Kidney epithelial cell (primary cell): ENCODE results near the gene ATP11C. TPM values are rescaled to one million over a fixed set of nuclear protein-coding genes. Genes with fewer than 3 reads are reported as not detected.
"Not testable (repeated sequence)": the region's sequence is repeated elsewhere in the genome, so short reads cannot be mapped to it uniquely, and the experiment has no call there.

ENCODE experiments used
- DNase-seq: peaks from one replicate; pipeline ENCODE4 v3.0.0-alpha.2; 2010; ENCODE audit warnings: low read depth
- H3K27me3 ChIP-seq: 2 replicates; pipeline ENCODE4 v1.6.0; 2011; ENCODE audit warnings: low read length; ENCODE audit not compliant: control insufficient read depth, insufficient read depth
- H3K36me3 ChIP-seq: 2 replicates; pipeline ENCODE4 v1.5.1; 2011; ENCODE audit warnings: low read length; ENCODE audit not compliant: control insufficient read depth, insufficient read depth
- H3K4me3 ChIP-seq: 2 replicates; pipeline ENCODE4 v1.5.1; 2011; ENCODE audit warnings: low read depth, mild to moderate bottlenecking, control low read depth, low read length
- total RNA-seq: library from RNA; depleted of rRNA; stranded (reverse); fragments of >200 nt; gene quantifications from 2 replicates; pipeline ENCODE4 v1.2.3, GENCODE V29; 2015
- TF ChIP-seq, protein P1 (sequence below): IDR thresholded peaks from 2 replicates; pipeline ENCODE4 v1.5.1; 2011; ENCODE audit warnings: mild to moderate bottlenecking, moderate library complexity, low read length, control low read depth, inconsistent platforms; ENCODE audit not compliant: insufficient read depth, poor library complexity, severe bottlenecking

The ATP11C gene
- total RNA-seq, 1 donor from 2014 or later: 32.4 TPM

DNA sequence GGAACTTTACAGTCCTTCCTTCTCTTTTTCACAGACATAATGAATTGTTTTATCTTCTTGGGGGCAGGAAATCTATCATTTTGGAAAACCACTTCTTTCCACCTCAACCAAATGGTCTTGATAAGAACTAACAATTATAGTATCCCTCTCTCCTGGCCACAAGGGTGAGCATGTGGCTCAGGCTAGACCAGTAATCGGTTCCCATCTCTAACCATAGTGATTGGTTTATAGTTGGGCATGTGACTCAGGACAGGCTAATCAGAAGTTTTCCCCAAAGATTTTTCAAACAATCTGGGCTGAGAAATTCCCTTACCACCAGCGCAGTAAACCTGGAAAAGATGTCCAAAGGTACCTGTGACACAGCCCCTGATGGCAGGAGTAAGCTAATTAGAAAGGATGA, 36.4 kb upstream of the ATP11C start:
- no peaks in the 10 kb centered on the region for H3K36me3 ChIP-seq
- TF ChIP-seq, protein P1, sequence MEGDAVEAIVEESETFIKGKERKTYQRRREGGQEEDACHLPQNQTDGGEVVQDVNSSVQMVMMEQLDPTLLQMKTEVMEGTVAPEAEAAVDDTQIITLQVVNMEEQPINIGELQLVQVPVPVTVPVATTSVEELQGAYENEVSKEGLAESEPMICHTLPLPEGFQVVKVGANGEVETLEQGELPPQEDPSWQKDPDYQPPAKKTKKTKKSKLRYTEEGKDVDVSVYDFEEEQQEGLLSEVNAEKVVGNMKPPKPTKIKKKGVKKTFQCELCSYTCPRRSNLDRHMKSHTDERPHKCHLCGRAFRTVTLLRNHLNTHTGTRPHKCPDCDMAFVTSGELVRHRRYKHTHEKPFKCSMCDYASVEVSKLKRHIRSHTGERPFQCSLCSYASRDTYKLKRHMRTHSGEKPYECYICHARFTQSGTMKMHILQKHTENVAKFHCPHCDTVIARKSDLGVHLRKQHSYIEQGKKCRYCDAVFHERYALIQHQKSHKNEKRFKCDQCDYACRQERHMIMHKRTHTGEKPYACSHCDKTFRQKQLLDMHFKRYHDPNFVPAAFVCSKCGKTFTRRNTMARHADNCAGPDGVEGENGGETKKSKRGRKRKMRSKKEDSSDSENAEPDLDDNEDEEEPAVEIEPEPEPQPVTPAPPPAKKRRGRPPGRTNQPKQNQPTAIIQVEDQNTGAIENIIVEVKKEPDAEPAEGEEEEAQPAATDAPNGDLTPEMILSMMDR: no peak
- no peak for DNase-seq
- H3K4me3 ChIP-seq: no peak overlapping the region
- no peaks in the 10 kb centered on the region for H3K27me3 ChIP-seq

DNA sequence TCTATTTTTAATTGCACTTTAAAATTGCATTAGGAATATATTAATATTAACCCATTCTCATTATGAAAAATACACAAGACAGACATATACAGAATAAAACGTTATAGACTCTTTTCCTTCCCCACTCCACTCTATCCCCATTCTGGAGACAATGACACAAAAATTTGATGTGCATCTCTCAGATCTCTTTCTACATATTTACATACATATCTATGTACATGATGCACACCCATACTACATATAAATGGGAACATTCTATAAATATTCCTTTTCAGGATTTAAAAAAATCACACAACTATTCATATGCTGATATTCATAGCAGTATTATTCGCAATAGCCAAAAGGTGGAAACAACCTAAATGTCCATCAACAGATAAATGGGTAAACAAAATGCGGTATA, 34.9 kb upstream of the ATP11C start:
- DNase-seq: no peak
- TF ChIP-seq, protein P1: no peak

DNA sequence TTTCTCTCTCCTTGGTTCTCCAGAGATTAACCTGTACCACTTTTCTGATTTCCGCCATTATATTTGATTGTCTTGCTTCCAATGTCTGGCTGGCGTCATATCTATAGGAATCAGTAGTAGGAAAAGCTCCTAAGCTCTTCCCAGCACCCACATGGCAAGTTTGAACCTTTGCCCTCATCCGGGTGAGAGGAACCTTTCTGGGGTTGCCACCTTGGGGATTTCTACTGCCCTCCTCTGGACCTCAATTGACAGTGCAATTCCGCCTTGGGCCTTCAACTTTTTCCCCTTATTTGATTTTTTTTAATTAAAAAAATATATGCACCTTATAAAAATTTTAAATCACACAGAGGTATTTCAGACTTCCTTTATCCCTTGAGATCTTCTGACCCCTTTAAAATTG, 34.4 kb upstream of the ATP11C start:
- Histone ChIP-seq H3K4me3 (no peak overlapping the region), H3K27me3 (no peaks in the 10 kb centered on the region), H3K36me3 (no peaks in the 10 kb centered on the region)
- no peak for DNase-seq
- TF ChIP-seq, protein P1: peak; percentile 6

More for the DNA sequence above, 34.9 kb upstream of the ATP11C start:
- no peak overlapping the region for H3K4me3 ChIP-seq
- no peaks in the 10 kb centered on the region for H3K36me3 ChIP-seq
- no peaks in the 10 kb centered on the region for H3K27me3 ChIP-seq

DNA sequence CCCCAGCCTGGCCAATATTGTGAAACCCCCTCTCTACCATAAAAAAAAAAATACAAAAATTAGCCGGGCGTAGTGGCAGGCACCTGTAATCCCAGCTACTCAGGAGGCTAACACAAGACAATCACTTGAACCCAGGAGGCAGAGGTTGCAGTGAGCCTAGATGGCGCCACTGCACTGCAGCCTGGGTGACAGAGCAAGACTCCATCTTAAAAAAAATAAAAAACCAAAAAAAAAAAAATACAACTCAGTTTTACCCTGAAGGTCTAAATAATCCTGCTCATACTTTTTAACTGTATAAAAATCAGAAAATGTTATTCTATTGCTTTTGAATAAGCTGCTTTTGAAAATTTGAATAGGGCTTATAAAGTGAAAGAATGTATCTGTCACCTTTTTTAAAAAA, 33.3 kb upstream of the ATP11C start:
- H3K36me3 ChIP-seq: not testable (repeated sequence)

DNA sequence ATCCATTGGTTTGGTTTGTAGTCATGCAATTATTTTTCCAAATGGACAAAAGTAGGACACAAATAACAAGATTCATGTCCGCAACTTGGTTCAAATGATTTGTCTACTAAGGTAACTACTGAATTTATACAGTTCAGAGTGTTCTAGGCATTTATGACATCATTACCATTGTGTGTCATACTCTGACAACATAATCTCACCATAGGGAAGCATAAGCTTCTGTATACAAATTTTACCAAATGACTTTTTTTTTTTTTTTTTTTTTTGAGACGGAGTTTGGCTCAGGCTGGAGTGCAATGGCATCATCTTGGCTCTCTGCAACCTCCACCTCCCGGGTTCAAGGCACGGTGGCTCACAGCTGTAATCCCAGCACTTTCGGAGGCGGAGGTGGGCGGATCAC, 32.6 kb upstream of the ATP11C start, which contains the start of gene CXorf66:
Gene CXorf66, minus strand, starts transcription at position 101 of the 400 bp plus-strand sequence. Its CDS starts 25 bp downstream, at position 76.
- H3K36me3 ChIP-seq: no peaks in the 10 kb centered on the region
- DNase-seq: no peak
- TF ChIP-seq, protein P1: no peak
- no peak within 1 kb of the TSS for H3K4me3 ChIP-seq
- H3K27me3 ChIP-seq: no peaks in the 10 kb centered on the region

More for the DNA sequence above, 33.3 kb upstream of the ATP11C start:
- TF ChIP-seq, protein P1: peak; percentile 26
- not testable (repeated sequence) for H3K4me3 ChIP-seq, H3K27me3 ChIP-seq, DNase-seq

DNA sequence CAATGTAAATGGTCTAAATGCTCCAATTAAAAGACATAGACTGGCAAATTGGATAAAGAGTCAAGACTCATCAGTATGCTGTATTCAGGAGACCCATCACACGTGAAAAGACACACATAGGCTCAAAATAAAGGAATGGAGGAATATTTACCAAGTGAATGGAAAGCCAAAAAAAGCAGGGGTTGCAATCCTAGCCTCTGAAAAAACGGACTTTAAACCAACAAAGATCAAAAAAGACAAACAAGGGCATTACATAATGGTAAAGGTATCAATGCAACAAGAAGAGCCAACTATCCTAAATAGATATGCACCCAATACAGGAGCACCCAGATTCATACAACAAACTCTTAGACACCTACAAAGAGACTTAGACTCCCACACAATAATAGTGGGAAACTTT, 28.2 kb upstream of the ATP11C start:
- DNase-seq, H3K4me3 ChIP-seq, H3K36me3 ChIP-seq, H3K27me3 ChIP-seq: not testable (repeated sequence)
